Vagina (tissue), 2 donors: ENCODE data around the gene VIPR2.

Experiments
- CTCF ChIP-seq, 3 experiments: fragments of 450-650 bp in 2 of 3; fragments of 200-600 bp in 1 of 3; sonication (generic) in 1 of 3; IDR thresholded peaks; one replicate each; pipeline ENCODE4 v1.5.1; 2017 to 2019; ENCODE audit warnings: antibody characterized with exemption in 3 of 3, mild to moderate bottlenecking in 2 of 3, moderate library complexity in 2 of 3
- POLR2A ChIP-seq, 2 donors: fragments of 450-650 bp; IDR thresholded peaks; one replicate each; pipeline ENCODE4 v1.6.1; 2017; ENCODE audit warnings: antibody characterized with exemption in 2 of 2, mild to moderate bottlenecking in 2 of 2, moderate library complexity in 2 of 2
- POLR2AphosphoS5 ChIP-seq, 2 donors: sonication (generic); formaldehyde crosslinking; IDR thresholded peaks; one replicate each; pipeline ENCODE4 v1.9.0; 2017; ENCODE audit warnings: antibody characterized with exemption in 2 of 2, mild to moderate bottlenecking in 2 of 2, low read depth in 1 of 2; ENCODE audit not compliant: insufficient read depth in 1 of 2

DNA sequence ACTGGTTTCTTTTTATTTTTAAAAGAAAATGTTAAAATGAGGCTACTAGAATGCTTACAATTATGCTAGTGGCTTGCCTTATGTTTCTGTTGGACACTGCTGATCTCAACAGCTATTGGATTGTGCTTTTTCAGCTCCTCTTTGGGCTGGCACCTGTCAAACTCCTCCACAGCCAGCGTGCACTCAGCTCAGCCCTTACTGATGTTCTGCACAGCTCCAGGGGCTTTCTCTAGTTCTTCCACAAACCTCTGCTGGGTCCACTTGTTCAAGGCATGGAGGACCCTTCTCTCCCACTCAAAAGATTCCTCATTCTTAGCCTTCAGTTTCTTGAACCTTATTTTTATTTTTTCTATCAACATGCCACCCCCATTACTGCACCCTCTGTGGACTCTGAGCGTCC, 96.0 kb downstream of the VIPR2 start:
- no peak for TF ChIP-seq POLR2AphosphoS5 (IDR thresholded peaks at IDR 0.05; ENCODE audit: insufficient read depth in 1 of 2, low read depth in 1 of 2)
- TF ChIP-seq CTCF (IDR thresholded peaks at IDR 0.05): no peak
- no peak for TF ChIP-seq POLR2A (IDR thresholded peaks at IDR 0.05)
